Type B pancreatic cell (in vitro differentiated cells): ENCODE data around the gene KLK14. TPM values are rescaled to one million over a fixed set of nuclear protein-coding genes. Genes with fewer than 3 reads are reported as not detected.

Experiments used
- DNase-seq: peaks from one replicate; pipeline ENCODE4 v3.0.0; 2021; ENCODE audit warnings: mixed read lengths; ENCODE audit not compliant: unreplicated experiment; ENCODE audit errors: extremely low spot score
- H3K27ac Mint-ChIP-seq: 2 replicates; pipeline ENCODE4 v1.8.0; 2021; ENCODE audit warnings: mild to moderate bottlenecking, mixed read lengths
- H3K27me3 Mint-ChIP-seq: 2 replicates; pipeline ENCODE4 v1.8.0; 2021; ENCODE audit warnings: mixed read lengths
- H3K36me3 Mint-ChIP-seq: 2 replicates; pipeline ENCODE4 v1.8.0; 2021; ENCODE audit warnings: mixed read lengths
- H3K4me1 Mint-ChIP-seq: one replicate; pipeline ENCODE4 v1.8.0; 2021; ENCODE audit warnings: mixed read lengths; ENCODE audit not compliant: unreplicated experiment
- H3K4me3 Mint-ChIP-seq: 2 replicates; pipeline ENCODE4 v1.8.0; 2021; ENCODE audit warnings: mild to moderate bottlenecking, mixed read lengths
- H3K9me3 Mint-ChIP-seq: 2 replicates; pipeline ENCODE4 v1.8.0; 2021; ENCODE audit warnings: mixed read lengths
- CTCF ChIP-seq: fragments of 200-600 bp; sonication (generic); conservative IDR thresholded peaks from 2 replicates; pipeline ENCODE4 v1.5.0; 2021; ENCODE audit warnings: antibody characterized with exemption, mild to moderate bottlenecking
- long read RNA-seq: library from polyadenylated mRNA; unstranded; transcript quantifications from one replicate; pipeline ENCODE4 v2.0.0, GENCODE V29; 2020
- total RNA-seq: library from RNA; stranded (reverse); gene quantifications from 2 replicates; pipeline ENCODE4 v1.2.1, GENCODE V29; 2021; ENCODE audit warnings: low replicate concordance

Gene KLK14
- 0.29 and 0.43 TPM in 2 replicates for total RNA-seq
- long read RNA-seq: 0 reads

GRCh38 chr19:51082611-51083010, at the start of gene KLK14:
TSS of gene KLK14 (minus strand) at chr19:51082887. CDS start at chr19:51082614, 273 bp downstream.
- H3K9me3 Mint-ChIP-seq: no peaks in the 10 kb centered on the region
- no peak for DNase-seq

GRCh38 chr19:51131780-51132680, 49.3 kb upstream of the KLK14 start:
- Mint-ChIP-seq H3K27ac (no peak overlapping the region), H3K4me1 (peaks cover 4% of the 10 kb centered on the region), H3K9me3 (peaks cover 10% of the 10 kb centered on the region), H3K36me3 (no peaks in the 10 kb centered on the region), H3K27me3 (peaks cover 23% of the 10 kb centered on the region), H3K4me3 (no peak overlapping the region)
- no peak for DNase-seq
- TF ChIP-seq CTCF: peak; percentile 14

More at GRCh38 chr19:51082611-51083010, at the start of gene KLK14:
- TF ChIP-seq CTCF: no peak
- Mint-ChIP-seq H3K27ac (no peak within 1 kb of the TSS), H3K27me3 (peaks cover 29% of the 10 kb centered on the region), H3K36me3 (no peaks in the 10 kb centered on the region), H3K4me1 (no peaks in the 10 kb centered on the region), H3K4me3 (no peak within 1 kb of the TSS)

GRCh38 chr19:51129716-51130115, 47.0 kb upstream of the KLK14 start:
- no peak for TF ChIP-seq CTCF
- H3K27ac Mint-ChIP-seq: no peak overlapping the region
- H3K4me3 Mint-ChIP-seq: no peak overlapping the region
- peaks cover 2% of the 10 kb centered on the region for H3K9me3 Mint-ChIP-seq
- no peak for DNase-seq
- peaks cover 15% of the 10 kb centered on the region for H3K27me3 Mint-ChIP-seq
- H3K36me3 Mint-ChIP-seq: no peaks in the 10 kb centered on the region
- peaks cover 4% of the 10 kb centered on the region for H3K4me1 Mint-ChIP-seq

GRCh38 chr19:51128227-51128626, 45.5 kb upstream of the KLK14 start:
- Mint-ChIP-seq H3K27ac (peak overlapping the region; percentile 38), H3K9me3 (no peaks in the 10 kb centered on the region), H3K4me1 (peaks cover 4% of the 10 kb centered on the region), H3K27me3 (peaks cover 15% of the 10 kb centered on the region), H3K4me3 (no peak overlapping the region), H3K36me3 (no peaks in the 10 kb centered on the region)
- DNase-seq: no peak
- TF ChIP-seq CTCF: no peak

- Mint-ChIP-seq H3K4me1 (peaks cover 4% of the 10 kb centered on the region), H3K9me3 (no peaks in the 10 kb centered on the region), H3K27ac (no peak overlapping the region)
These were observed 45.1 kb upstream of the KLK14 start for GRCh38 chr19:51127755-51128154.

More at GRCh38 chr19:51127755-51128154, 45.1 kb upstream of the KLK14 start:
- Mint-ChIP-seq H3K27me3 (peaks cover 16% of the 10 kb centered on the region), H3K36me3 (no peaks in the 10 kb centered on the region), H3K4me3 (no peak overlapping the region)
- TF ChIP-seq CTCF: no peak
- no peak for DNase-seq
